ENCODE measurements around the gene TMEM255B.

TMEM255B gene

DNA sequence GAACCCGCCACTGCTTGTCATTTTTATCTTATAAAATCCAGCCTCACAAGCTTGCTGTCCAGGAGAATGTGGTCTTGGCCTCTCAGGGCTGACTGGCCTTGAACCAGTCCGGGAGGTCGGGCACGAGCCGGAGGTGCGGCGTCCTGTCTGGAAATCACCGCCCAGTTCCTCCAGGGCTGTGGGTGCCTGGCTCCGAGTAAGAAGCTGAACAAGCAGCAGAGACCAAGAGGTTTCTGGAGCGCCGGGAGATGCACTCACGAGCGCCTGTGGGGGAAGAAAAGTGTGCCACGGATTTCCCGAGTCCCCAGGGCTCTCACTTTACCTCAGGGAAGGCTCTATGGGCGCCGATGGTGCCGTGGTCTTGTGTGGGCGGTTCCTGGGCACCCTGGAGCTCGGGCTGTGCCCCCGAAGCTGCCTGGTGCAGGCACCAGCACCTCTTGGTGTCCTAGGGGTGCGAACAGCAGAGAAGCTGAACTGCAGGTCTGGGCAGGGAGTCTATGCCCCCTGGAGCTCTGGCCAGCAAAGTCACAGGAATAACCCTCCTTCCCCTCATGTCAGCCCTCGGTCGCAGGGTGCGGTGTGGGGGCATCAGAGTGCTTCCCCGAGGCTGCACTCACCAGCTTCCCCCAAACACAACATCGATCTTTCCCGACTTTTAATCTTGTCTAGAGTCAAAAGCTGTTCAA lies 54.9 kb downstream of the TMEM255B start:
- Mint-ChIP-seq H3K4me1 (ENCODE audit: low read depth) (peaks cover 19% of the 10 kb centered on the region), H3K9me3 (peaks cover 3% of the 10 kb centered on the region), H3K36me3 (ENCODE audit: low read depth) (peaks cover 11% of the 10 kb centered on the region), H3K27ac (no peak overlapping the region), H3K4me3 (no peak overlapping the region), H3K27me3 (peaks cover 8% of the 10 kb centered on the region)

DNA sequence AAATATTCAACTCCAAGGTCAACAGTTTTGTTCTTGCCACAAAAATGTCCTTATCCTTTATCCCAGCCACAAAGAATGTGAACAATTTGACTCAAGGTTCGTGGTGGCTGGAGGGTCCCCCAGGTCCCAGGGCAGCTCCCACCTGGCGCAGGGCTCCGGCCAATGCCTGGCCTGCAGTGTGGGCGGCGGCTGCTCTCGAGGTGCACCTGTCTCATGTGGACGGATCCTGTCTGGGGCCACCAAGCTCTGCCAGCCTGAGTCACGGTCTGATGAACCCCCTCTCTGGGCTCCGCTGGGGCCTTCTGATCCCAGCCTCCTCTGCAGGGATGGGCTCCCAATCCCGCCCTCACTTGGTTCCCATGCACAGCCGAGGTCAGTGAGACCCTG lies 55.4 kb downstream of the TMEM255B start:
- Mint-ChIP-seq H3K36me3 (ENCODE audit: low read depth) (peaks cover 11% of the 10 kb centered on the region), H3K4me3 (no peak overlapping the region), H3K27ac (no peak overlapping the region), H3K27me3 (peaks cover 8% of the 10 kb centered on the region), H3K9me3 (peaks cover 3% of the 10 kb centered on the region), H3K4me1 (ENCODE audit: low read depth) (peaks cover 19% of the 10 kb centered on the region)

DNA sequence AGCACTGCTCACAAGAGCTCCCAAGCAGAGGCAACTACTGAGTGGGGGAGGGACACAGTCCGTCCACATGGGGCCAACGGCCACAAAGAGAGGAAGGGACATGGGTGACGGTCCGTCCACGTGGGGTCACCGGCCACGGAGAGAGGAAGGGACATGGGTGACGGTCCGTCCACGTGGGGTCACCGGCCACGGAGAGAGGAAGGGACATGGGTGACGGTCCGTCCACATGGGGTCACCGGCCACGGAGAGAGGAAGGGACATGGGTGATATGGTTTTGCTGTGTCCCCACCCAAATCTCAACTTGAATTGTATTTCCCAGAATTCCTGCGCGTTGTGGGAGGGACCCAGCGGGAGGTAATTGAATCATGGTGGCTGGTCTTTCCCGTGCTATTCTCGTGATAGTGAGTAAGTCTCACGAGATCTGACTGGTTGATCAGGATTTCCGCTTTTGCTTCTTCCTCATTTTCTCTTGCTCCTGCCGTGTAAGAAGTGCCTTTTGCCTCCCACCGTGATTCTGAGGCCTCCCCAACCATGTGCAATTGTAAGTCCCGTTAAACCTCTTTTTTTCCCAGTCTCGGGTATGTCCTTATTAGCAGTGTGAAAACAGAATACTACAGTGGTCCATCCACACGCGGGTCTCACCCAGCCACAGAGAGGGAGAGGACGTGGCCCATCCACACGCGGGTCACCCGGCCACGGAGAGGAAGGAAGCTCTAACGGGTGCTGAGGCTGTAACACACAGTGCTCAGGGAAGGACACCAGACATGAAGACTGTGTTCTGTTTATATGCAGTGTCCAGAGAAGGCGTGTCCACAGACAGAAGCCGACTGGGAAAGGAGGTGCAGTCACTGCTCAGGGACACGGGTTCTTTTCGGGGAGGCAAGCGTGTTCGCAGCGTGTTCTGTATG lies 56.4 kb downstream of the TMEM255B start:
- peaks cover 8% of the 10 kb centered on the region for H3K27me3 Mint-ChIP-seq
- peaks cover 19% of the 10 kb centered on the region for H3K4me1 Mint-ChIP-seq (ENCODE audit: low read depth)
- peak overlapping the region; percentile 99 for H3K4me3 Mint-ChIP-seq
- peaks cover under 1% of the 10 kb centered on the region for H3K9me3 Mint-ChIP-seq
- H3K36me3 Mint-ChIP-seq (ENCODE audit: low read depth) = peaks cover 11% of the 10 kb centered on the region
- H3K27ac Mint-ChIP-seq = peak overlapping the region; percentile 92

DNA sequence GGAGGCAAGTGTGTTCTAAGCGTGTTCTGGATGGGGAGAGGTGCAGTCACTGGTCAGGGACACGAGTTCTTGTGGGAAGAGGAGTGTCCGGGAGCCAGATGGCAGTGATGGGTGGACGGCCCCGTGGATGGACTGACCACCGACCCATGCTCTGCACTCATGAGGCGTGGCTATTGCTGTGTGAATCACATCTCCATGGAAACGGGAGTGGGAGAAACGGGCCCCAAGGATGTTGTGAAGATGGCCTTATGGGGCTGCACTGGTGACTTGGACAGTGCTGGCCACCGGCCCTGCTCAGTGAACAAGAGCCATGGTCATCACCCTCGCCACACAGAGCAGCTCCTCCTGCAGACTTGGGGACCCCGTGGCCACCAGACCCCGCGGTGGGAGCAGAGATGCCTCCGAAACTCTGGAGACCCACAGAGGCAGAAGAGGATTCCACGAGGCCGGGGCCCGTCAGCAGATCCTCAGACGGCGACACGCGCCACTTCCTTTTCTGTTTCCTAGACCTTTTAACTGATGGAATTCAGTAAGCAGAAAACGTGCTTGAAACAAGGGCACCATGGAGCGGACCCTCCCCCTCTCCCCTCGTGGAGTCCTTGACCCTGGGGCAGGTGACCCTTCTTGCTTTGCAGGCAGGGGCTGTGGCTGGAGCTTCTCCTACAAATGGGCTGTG lies 57.4 kb downstream of the TMEM255B start:
- H3K36me3 Mint-ChIP-seq (ENCODE audit: low read depth) = peaks cover 11% of the 10 kb centered on the region
- H3K9me3 Mint-ChIP-seq = no peaks in the 10 kb centered on the region
- H3K4me1 Mint-ChIP-seq (ENCODE audit: low read depth) = peaks cover 19% of the 10 kb centered on the region
- peak overlapping the region; percentile 99 for H3K4me3 Mint-ChIP-seq
- H3K27me3 Mint-ChIP-seq = peaks cover 8% of the 10 kb centered on the region
- H3K27ac Mint-ChIP-seq = peak overlapping the region; percentile 92

DNA sequence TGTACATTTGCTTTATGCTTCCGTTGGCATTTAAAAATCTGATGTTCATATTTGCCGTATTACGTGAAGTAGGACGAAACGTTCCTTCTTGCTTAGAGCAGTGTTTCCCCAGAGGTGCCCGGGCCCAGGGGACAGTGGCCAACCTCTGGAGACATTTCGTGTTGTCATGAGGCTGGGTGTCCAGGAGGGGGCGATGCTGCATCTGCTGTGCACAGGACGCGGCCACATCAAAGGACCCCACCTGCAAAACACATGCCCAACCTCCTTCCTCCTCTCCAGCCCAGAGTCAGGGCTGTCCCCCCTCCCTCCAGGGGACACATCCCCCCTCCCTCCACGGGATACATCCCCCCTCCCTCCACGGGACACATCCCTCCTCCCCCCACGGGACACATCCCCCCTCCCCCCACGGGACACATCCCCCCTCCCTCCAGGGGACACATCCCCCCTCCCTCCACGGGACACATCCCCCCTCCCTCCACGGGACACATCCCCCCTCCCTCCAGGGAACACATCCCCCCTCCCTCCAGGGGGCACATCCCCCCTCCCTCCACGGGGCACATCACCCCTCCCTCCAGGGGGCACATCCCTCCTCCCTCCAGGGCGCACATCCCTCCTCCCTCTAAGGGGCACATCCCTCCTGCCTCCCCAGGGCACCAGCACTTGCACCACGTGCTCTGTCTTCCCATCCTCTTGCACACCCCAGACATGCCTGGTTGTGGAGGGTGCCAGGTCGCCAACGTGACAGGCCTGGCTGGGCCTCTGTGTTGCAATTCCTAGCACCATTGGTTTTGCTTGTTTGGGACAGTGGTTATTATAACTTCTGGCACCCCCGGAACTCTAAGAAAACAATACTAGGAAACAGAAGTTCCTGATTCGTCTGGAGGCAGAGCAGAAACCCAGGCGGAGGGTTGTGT lies 58.2 kb downstream of the TMEM255B start:
- H3K4me3 Mint-ChIP-seq = peak overlapping the region; percentile 99
- peak overlapping the region; percentile 83 for H3K27ac Mint-ChIP-seq
- peaks cover 19% of the 10 kb centered on the region for H3K4me1 Mint-ChIP-seq (ENCODE audit: low read depth)
- H3K9me3 Mint-ChIP-seq = no peaks in the 10 kb centered on the region
- peaks cover 11% of the 10 kb centered on the region for H3K36me3 Mint-ChIP-seq (ENCODE audit: low read depth)
- H3K27me3 Mint-ChIP-seq = peaks cover 8% of the 10 kb centered on the region

DNA sequence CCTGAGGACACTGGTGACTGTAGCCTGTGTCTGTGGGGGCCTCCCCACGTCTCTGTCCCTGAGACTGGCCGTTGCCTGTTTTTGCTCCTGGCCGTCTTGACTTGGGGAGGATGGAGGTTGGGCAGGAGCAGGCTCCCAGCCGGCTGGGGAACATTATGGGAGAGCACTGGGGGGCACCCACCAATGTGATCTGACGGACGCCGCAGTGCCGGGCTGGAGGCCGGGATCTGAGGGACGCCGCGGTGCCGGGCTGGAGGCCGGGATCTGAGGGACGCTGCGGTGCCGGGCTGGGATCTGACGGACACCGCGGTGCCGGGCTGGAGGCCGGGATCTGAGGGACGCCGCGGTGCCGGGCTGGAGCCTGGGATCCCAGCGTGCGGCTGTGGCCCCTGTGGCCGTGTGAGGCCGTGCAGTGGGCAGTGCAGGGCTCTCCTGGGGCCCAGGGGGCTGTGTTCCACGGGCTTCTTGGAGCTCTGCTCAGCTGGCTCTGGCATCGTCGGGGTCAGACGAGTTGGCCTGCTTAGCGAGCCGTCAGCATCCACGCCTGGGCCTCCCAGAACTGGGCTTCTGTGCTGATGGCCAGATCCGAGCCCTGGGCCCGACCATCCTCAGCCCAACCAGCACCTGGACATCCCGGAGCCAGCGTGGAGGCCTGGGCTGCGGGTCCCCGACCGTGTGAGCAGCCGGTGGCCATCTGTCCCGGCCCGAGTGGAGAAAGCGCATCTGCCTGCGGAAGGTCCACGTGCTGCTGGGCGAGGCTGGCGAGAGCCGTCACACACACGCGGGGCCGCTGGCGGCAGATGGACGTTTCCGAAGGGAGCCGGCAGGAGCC lies 59.0 kb downstream of the TMEM255B start:
- no peak overlapping the region for H3K4me3 Mint-ChIP-seq
- H3K36me3 Mint-ChIP-seq (ENCODE audit: low read depth) = peaks cover 11% of the 10 kb centered on the region
- peaks cover 8% of the 10 kb centered on the region for H3K27me3 Mint-ChIP-seq
- no peaks in the 10 kb centered on the region for H3K9me3 Mint-ChIP-seq
- H3K4me1 Mint-ChIP-seq (ENCODE audit: low read depth) = peaks cover 19% of the 10 kb centered on the region
- H3K27ac Mint-ChIP-seq = no peak overlapping the region

DNA sequence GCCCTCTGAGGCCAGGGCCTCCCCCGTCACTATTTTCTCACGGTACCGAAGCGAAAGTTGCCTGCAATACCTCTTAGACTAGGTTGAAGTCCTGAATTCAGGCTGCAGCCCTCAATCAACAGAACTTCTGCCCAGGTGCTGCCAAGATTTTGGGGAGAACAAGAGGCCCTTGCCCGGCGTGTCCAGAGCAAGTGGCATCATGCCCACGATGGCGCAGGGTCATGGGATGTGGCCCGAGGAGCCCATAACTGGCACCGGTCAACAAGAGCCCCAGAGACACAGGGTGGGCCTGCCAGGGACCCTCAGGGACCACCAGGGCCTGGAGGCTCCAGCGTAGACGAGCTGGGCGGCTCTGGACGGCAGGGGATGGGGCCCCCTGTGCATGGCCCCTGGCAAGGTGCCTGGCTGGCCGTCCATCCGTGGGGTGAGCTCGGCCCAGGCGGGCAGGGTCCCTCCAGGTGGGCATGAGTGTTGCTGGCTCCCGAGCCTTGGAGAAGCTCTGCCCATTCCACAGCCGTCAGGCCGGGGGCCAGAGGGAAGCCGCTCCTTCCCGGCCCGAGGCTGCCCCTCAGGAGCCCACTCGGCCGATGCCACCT lies 59.8 kb downstream of the TMEM255B start:
- Mint-ChIP-seq H3K27me3 (peaks cover 8% of the 10 kb centered on the region), H3K27ac (no peak overlapping the region), H3K9me3 (no peaks in the 10 kb centered on the region), H3K4me1 (ENCODE audit: low read depth) (peaks cover 19% of the 10 kb centered on the region), H3K4me3 (no peak overlapping the region), H3K36me3 (ENCODE audit: low read depth) (peaks cover 11% of the 10 kb centered on the region)

DNA sequence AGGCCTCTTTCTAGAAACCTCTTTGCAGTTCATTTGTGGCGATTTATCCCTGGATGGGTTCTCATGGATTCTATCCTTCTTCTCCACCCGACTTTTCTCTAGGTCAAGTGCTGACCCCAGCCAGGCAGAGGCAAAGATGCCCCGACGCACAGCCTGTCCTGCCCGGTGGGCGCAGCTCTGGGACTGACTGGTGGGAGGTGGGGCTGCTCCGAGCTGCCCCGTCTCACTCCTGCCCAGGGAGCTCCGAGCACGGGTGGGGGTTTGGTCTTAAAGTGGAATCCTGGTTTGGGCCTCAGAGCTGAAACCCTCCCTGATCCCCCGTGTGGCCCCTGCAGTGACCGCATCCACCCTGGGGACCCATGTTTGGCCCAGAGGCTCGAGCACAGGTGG lies 60.3 kb downstream of the TMEM255B start:
- Mint-ChIP-seq H3K27me3 (peaks cover 8% of the 10 kb centered on the region), H3K27ac (no peak overlapping the region), H3K9me3 (no peaks in the 10 kb centered on the region), H3K4me1 (ENCODE audit: low read depth) (peaks cover 19% of the 10 kb centered on the region), H3K4me3 (no peak overlapping the region), H3K36me3 (ENCODE audit: low read depth) (peaks cover 11% of the 10 kb centered on the region)

DNA sequence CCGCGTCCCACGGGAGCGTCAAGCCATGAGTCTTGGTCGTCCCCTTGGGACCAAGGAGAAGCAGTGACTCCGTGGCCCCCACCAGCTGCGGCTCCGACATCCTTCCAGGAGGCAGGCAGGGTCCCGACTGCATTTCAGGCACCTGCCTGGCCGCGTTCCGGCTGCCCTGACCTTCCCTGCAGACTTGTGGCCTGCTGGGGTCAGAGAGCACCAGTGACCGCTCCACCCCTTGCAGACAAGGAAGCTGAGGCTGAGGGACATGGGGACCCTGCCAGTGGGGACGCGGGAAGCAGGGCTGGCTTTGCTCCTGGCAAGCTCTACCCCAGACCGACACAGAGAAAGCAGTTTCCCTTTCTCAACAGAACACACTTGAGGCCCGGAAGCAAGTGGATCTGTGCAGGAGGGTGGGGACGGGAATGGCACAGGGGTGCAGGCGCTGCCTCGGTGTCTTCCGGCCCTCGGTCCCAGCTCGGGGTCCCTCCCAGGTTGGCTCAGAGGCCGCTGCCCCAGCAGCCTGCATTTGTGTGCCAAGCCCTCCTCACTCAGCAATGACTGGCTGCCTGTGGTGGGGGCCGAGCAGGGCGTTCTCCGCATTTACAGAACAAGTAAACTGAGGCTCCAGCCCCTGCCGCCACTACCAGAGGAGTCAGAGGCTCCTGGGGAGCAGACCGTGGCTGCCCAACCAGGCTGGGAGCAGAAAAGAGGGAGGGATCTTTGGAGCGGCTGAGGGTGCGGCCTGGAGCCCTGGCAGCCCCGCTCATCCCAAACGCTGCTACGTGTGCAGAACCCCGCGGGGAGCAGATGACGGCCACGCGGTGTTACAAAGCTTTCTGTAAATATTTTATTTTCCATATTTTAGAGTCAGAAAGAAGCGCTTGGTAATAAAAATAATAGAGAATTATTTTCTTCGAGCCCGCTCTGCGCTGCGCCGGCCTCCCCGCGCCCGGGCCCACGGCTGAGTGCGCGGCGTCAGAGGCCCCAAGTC lies 61.0 kb downstream of the TMEM255B start:
- H3K9me3 Mint-ChIP-seq = no peaks in the 10 kb centered on the region
- peaks cover 19% of the 10 kb centered on the region for H3K4me1 Mint-ChIP-seq (ENCODE audit: low read depth)
- peaks cover 11% of the 10 kb centered on the region for H3K36me3 Mint-ChIP-seq (ENCODE audit: low read depth)
- no peak overlapping the region for H3K4me3 Mint-ChIP-seq
- no peak overlapping the region for H3K27ac Mint-ChIP-seq
- H3K27me3 Mint-ChIP-seq = peaks cover 8% of the 10 kb centered on the region

DNA sequence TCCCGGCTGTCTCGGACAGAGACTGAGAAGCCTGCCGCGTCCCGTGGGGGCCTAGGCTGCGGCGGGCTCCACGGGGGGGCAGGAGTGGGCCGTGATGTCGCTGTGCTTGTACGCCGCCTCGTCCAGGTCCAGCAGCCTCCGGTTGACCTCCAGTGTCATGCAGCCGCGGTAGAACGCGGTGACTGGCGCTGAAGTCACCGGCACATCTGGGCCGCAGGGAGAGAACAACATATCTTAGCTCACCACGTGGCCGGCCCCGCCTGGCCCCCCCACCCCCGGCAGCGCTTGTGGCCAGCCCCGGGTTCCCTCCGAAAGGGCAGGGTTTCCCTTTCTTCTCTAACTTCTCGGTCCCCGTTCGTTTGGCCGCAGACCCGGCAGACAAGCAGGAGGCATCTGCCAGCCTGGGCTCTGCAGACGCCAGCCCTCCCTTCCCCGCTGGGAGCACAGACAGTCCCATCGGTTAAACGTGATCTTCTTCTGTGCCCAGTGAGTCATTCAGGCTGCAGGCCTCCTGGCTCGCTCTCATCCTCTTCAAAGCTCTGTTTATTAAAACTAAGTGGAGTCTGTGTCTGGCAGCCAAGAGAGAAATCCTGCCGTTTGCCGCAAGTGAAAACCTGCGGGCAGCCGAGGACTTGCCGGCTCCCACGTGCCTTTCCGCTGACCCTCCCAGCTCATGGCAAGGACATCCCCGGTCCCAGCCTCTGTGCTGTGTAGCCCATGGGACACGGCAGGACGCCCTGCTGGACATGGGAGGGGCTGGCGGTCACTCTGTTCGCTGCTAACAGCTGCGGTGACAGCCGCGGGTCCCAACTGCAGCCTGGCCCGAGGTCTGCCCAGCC lies 62.0 kb downstream of the TMEM255B start:
- Mint-ChIP-seq H3K36me3 (ENCODE audit: low read depth) (peaks cover 5% of the 10 kb centered on the region), H3K27ac (no peak overlapping the region), H3K27me3 (peaks cover 1% of the 10 kb centered on the region), H3K4me1 (ENCODE audit: low read depth) (peaks cover 12% of the 10 kb centered on the region), H3K4me3 (no peak overlapping the region), H3K9me3 (no peaks in the 10 kb centered on the region)

DNA sequence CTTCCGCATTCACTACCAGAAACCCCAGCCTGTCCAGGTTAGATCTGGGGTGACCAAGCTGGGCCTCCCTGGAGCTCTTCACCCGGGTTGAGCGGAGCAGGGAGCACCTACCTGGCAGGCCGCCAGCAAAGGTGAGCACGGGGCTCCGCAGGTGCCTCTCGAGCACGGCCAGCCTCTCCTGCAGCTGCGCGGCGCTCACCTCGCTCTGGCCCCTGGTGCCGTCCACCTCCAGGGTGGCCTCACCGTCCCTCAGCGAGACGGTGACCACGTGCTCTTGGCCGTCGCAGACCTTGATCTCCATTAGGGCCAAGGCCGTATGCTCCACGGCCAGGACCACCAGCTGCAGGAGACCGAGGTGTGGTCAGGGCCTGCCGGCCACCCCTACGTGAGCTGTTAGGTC lies 62.8 kb downstream of the TMEM255B start:
- no peaks in the 10 kb centered on the region for H3K27me3 Mint-ChIP-seq
- H3K27ac Mint-ChIP-seq = no peak overlapping the region
- H3K36me3 Mint-ChIP-seq (ENCODE audit: low read depth) = peaks cover 2% of the 10 kb centered on the region
- no peak overlapping the region for H3K4me3 Mint-ChIP-seq
- H3K9me3 Mint-ChIP-seq = no peaks in the 10 kb centered on the region
- peaks cover 5% of the 10 kb centered on the region for H3K4me1 Mint-ChIP-seq (ENCODE audit: low read depth)

DNA sequence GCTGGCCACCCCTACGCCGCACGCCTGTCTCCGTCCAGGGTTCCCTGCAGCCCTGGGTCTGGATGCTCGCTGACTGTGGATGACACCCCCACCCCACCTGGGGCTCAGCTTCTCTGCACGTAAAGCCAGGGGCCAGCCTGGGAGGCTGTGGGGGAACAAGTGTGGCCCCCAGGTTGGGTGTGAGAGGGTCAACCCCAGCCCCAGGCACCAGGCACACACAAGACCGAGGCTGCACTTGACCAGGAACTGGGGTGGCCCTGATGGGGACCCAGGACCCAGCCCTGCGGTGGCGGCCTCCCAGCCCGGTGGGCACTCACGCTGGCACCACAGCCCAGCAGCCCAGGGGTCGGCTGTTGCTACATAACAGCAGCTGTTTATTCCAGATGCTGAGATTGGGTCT lies 63.2 kb downstream of the TMEM255B start:
- peaks cover 2% of the 10 kb centered on the region for H3K36me3 Mint-ChIP-seq (ENCODE audit: low read depth)
- H3K27me3 Mint-ChIP-seq = no peaks in the 10 kb centered on the region
- peaks cover 4% of the 10 kb centered on the region for H3K4me1 Mint-ChIP-seq (ENCODE audit: low read depth)
- H3K9me3 Mint-ChIP-seq = no peaks in the 10 kb centered on the region
- no peak overlapping the region for H3K4me3 Mint-ChIP-seq
- H3K27ac Mint-ChIP-seq = no peak overlapping the region

All from stimulated activated naive CD8-positive, alpha-beta T cell treated with anti-CD3 and anti-CD28 coated beads, Interleukin-15, Interleukin-2, amounts not matched to agents 100 ng/mL and 50 ng/mL, for 24 hours (primary cell).